Mesenchymal stem cell (in vitro differentiated cells and primary cell): Measurements from ENCODE around the gene MMP7.
"Not testable (repeated sequence)": the region's sequence is repeated elsewhere in the genome, so short reads cannot be mapped to it uniquely, and the experiment has no call there.

Experiments
- DNase-seq: peaks from one replicate; pipeline ENCODE4 v3.0.0-alpha.2; 2013
- H2AFZ ChIP-seq: one replicate; pipeline ENCODE4 v1.6.1; 2013; ENCODE audit warnings: low read depth, mild to moderate bottlenecking, control low read depth, inconsistent platforms, low read length, moderate library complexity
- H2AK5ac ChIP-seq: 2 replicates; pipeline ENCODE4 v1.6.1; 2013; ENCODE audit warnings: low read length, moderate library complexity, mild to moderate bottlenecking, inconsistent platforms; ENCODE audit not compliant: severe bottlenecking
- H2BK120ac ChIP-seq: one replicate; pipeline ENCODE4 v1.6.1; 2013; ENCODE audit warnings: low read depth, mild to moderate bottlenecking, inconsistent platforms, low read length, moderate library complexity
- H2BK12ac ChIP-seq, 2 experiments: one replicate each; pipeline ENCODE4 v1.6.1; 2013; ENCODE audit warnings: inconsistent platforms in 2 of 2, low read length in 2 of 2, mild to moderate bottlenecking in 2 of 2, moderate library complexity in 2 of 2, control low read depth in 1 of 2
- H2BK15ac ChIP-seq: one replicate; pipeline ENCODE4 v1.6.1; 2013; ENCODE audit warnings: mild to moderate bottlenecking, low read depth, inconsistent platforms; ENCODE audit not compliant: poor library complexity, severe bottlenecking
- H2BK5ac ChIP-seq: 2 replicates; pipeline ENCODE4 v1.6.1; 2013; ENCODE audit warnings: low read depth, mild to moderate bottlenecking, low read length, control low read depth, inconsistent platforms; ENCODE audit not compliant: poor library complexity, severe bottlenecking
- H3K14ac ChIP-seq, 2 experiments: one replicate each; pipeline ENCODE4 v1.6.1; 2013; ENCODE audit warnings: inconsistent platforms in 2 of 2, low read length in 2 of 2, control low read depth in 1 of 2, mild to moderate bottlenecking in 1 of 2, moderate library complexity in 1 of 2
- H3K18ac ChIP-seq, 2 experiments: one replicate each; pipeline ENCODE4 v1.6.1; 2013; ENCODE audit warnings: inconsistent platforms in 2 of 2, low read length in 2 of 2, control low read depth in 1 of 2, low read depth in 1 of 2, mild to moderate bottlenecking in 1 of 2
- H3K23ac ChIP-seq, 2 experiments: one replicate each; pipeline ENCODE4 v1.6.1; 2013; ENCODE audit warnings: inconsistent platforms in 2 of 2, low read length in 2 of 2, mild to moderate bottlenecking in 2 of 2, moderate library complexity in 2 of 2, control low read depth in 1 of 2
- H3K27ac ChIP-seq: 2 replicates; pipeline ENCODE4 v1.5.1; 2013; ENCODE audit warnings: mild to moderate bottlenecking, moderate library complexity, low read length, control low read depth, inconsistent platforms; ENCODE audit not compliant: poor library complexity, severe bottlenecking
- H3K27me3 ChIP-seq, 2 experiments: 2 replicates each; pipeline versions ENCODE4 v1.6.1 to v1.7.0; 2013; ENCODE audit warnings: low read length in 2 of 2, mild to moderate bottlenecking in 2 of 2, moderate library complexity in 2 of 2, control low read depth in 1 of 2, inconsistent platforms in 1 of 2; ENCODE audit not compliant: control insufficient read depth in 1 of 2, insufficient read depth in 1 of 2
- H3K36me3 ChIP-seq, 2 experiments: 2 replicates each; pipeline versions ENCODE4 v1.6.1 to v1.7.0; 2013; ENCODE audit warnings: low read length in 2 of 2, control low read depth in 1 of 2, inconsistent platforms in 1 of 2, low read depth in 1 of 2, mild to moderate bottlenecking in 1 of 2; ENCODE audit not compliant: insufficient read depth in 2 of 2, control insufficient read depth in 1 of 2
- H3K4ac ChIP-seq, 2 experiments: one replicate each; pipeline ENCODE4 v1.6.1; 2013; ENCODE audit warnings: inconsistent platforms in 2 of 2, low read length in 2 of 2, mild to moderate bottlenecking in 2 of 2, moderate library complexity in 2 of 2, control low read depth in 1 of 2, low read depth in 1 of 2
- H3K4me1 ChIP-seq: 2 replicates; pipeline ENCODE4 v1.6.1; 2013; ENCODE audit warnings: low read depth, low read length, control low read depth; ENCODE audit not compliant: control insufficient read depth, insufficient read depth
- H3K4me2 ChIP-seq: 2 replicates; pipeline ENCODE4 v1.6.1; 2013; ENCODE audit warnings: low read length, mild to moderate bottlenecking, inconsistent platforms; ENCODE audit not compliant: poor library complexity, severe bottlenecking
- H3K4me3 ChIP-seq, 2 experiments: 2 replicates each; pipeline versions ENCODE4 v1.5.1 to v1.7.0; 2013; ENCODE audit warnings: low read length in 2 of 2, mild to moderate bottlenecking in 2 of 2, control low read depth in 1 of 2, low read depth in 1 of 2; ENCODE audit not compliant: insufficient read depth in 1 of 2
- H3K79me1 ChIP-seq: replicated peaks from 2 replicates; pipeline ENCODE4 v1.6.1; 2013; ENCODE audit warnings: mild to moderate bottlenecking, control low read depth, low read length, inconsistent platforms; ENCODE audit not compliant: poor library complexity, severe bottlenecking
- H3K9ac ChIP-seq: 2 replicates; pipeline ENCODE4 v1.7.0; 2013; ENCODE audit warnings: mild to moderate bottlenecking, low read length, moderate library complexity
- H3K9me3 ChIP-seq: 2 replicates; pipeline ENCODE4 v1.7.0; 2013; ENCODE audit warnings: mild to moderate bottlenecking, low read length; ENCODE audit not compliant: control insufficient read depth
- H4K8ac ChIP-seq: one replicate; pipeline ENCODE4 v1.6.1; 2013; ENCODE audit warnings: inconsistent platforms, mild to moderate bottlenecking, low read length, moderate library complexity
- H4K91ac ChIP-seq: one replicate; pipeline ENCODE4 v1.6.1; 2013; ENCODE audit warnings: mild to moderate bottlenecking, low read length, inconsistent platforms
- WGBS: methylation state at CpG from one replicate; pipeline ENCODE4 v1.1.7; 2013; ENCODE audit warnings: mixed read lengths; 5-methylcytosine and 5-hydroxymethylcytosine counted together

The MMP7 gene

GRCh38 chr11:102513869-102514268 is 16.7 kb downstream of the MMP7 start:
- Histone ChIP-seq H3K9me3 (no peaks in the 10 kb centered on the region), H3K4me3 (no peak overlapping the region), H3K27ac (no peak overlapping the region), H2AFZ (no peak overlapping the region), H2BK120ac (no peak overlapping the region), H3K4me2 (no peak overlapping the region), H3K4ac (no peak overlapping the region), H2AK5ac (no peak overlapping the region), H2BK5ac (no peak overlapping the region), H2BK12ac (no peak overlapping the region), H3K18ac (no peak overlapping the region), H3K79me1 (no peaks in the 10 kb centered on the region), H3K36me3 (no peaks in the 10 kb centered on the region), H3K4me1 (peaks cover 2% of the 10 kb centered on the region), H3K23ac (no peak overlapping the region), H3K9ac (no peak overlapping the region), H2BK15ac (no peak overlapping the region), H4K8ac (no peak overlapping the region), H3K14ac (no peak overlapping the region), H3K27me3 (no peaks in the 10 kb centered on the region), H4K91ac (no peak overlapping the region)
- 75% methylated on average over 3 of the region's 3 CpGs for WGBS
- peak; percentile 25 for DNase-seq

GRCh38 chr11:102510439-102511135 is 20.0 kb downstream of the MMP7 start:
- Histone ChIP-seq H2BK120ac (no peak overlapping the region), H3K27ac (no peak overlapping the region), H3K79me1 (no peaks in the 10 kb centered on the region), H4K8ac (no peak overlapping the region), H3K36me3 (no peaks in the 10 kb centered on the region), H3K9ac (no peak overlapping the region), H3K18ac (no peak overlapping the region), H3K27me3 (no peaks in the 10 kb centered on the region), H3K9me3 (no peaks in the 10 kb centered on the region), H2AK5ac (no peak overlapping the region), H2AFZ (no peak overlapping the region), H3K4me2 (no peak overlapping the region), H3K4ac (no peak overlapping the region), H3K23ac (no peak overlapping the region), H2BK12ac (no peak overlapping the region), H2BK15ac (no peak overlapping the region), H3K4me1 (no peaks in the 10 kb centered on the region), H2BK5ac (no peak overlapping the region), H4K91ac (no peak overlapping the region), H3K14ac (no peak overlapping the region), H3K4me3 (no peak overlapping the region)
- DNase-seq: no peak
- 92% methylated on average over 5 of the region's 5 CpGs for WGBS

GRCh38 chr11:102502831-102503230 is 27.7 kb downstream of the MMP7 start:
- not testable (repeated sequence) for H2BK12ac ChIP-seq, H3K9me3 ChIP-seq, H3K9ac ChIP-seq, H3K18ac ChIP-seq, H3K14ac ChIP-seq, H2BK5ac ChIP-seq, H2AK5ac ChIP-seq, H3K27me3 ChIP-seq, H3K4me3 ChIP-seq, H3K4ac ChIP-seq, H3K23ac ChIP-seq, H2BK15ac ChIP-seq, H4K8ac ChIP-seq, H3K4me1 ChIP-seq, H3K27ac ChIP-seq, H2AFZ ChIP-seq, H3K79me1 ChIP-seq, H3K4me2 ChIP-seq, H4K91ac ChIP-seq, DNase-seq, H2BK120ac ChIP-seq, H3K36me3 ChIP-seq
- 92% methylated on average over 3 of the region's 3 CpGs for WGBS

- WGBS: 59% methylated on average over 2 of the region's 2 CpGs
Measured at GRCh38 chr11:102500829-102501228, 29.7 kb downstream of the MMP7 start.

More at GRCh38 chr11:102500829-102501228, 29.7 kb downstream of the MMP7 start:
- Histone ChIP-seq H3K4me2 (no peak overlapping the region), H3K27me3 (no peaks in the 10 kb centered on the region), H2AK5ac (no peak overlapping the region), H3K4me1 (no peaks in the 10 kb centered on the region), H3K4ac (no peak overlapping the region), H2BK5ac (no peak overlapping the region), H3K9me3 (no peaks in the 10 kb centered on the region), H3K79me1 (no peaks in the 10 kb centered on the region), H3K36me3 (no peaks in the 10 kb centered on the region), H4K91ac (no peak overlapping the region), H3K9ac (no peak overlapping the region), H3K4me3 (no peak overlapping the region), H2AFZ (no peak overlapping the region), H3K23ac (no peak overlapping the region), H2BK12ac (no peak overlapping the region), H3K27ac (no peak overlapping the region), H3K14ac (no peak overlapping the region), H2BK120ac (no peak overlapping the region), H4K8ac (no peak overlapping the region), H3K18ac (no peak overlapping the region), H2BK15ac (no peak overlapping the region)
- no peak for DNase-seq
